Measurements from ENCODE around the gene SH3TC1.

- TF ChIP-seq CTCF (IDR thresholded peaks at IDR 0.05; ENCODE audit: low read depth, low read length, missing input control) (no peak), REST (IDR thresholded peaks at IDR 0.05) (no peak), JUND (IDR thresholded peaks at IDR 0.05) (no peak), SP1 (IDR thresholded peaks at IDR 0.05) (no peak), ZBTB33 (IDR thresholded peaks at IDR 0.05) (no peak)
These were observed 81.9 kb downstream of the SH3TC1 start for GRCh38 chr4:8280876-8281440.
